Peyer's patch (tissue), 4 donors: ENCODE data around the gene AGAP3. TPM values are rescaled to one million over a fixed set of nuclear protein-coding genes. Genes with fewer than 3 reads are reported as not detected.

ENCODE experiments used
- DNase-seq, 3 donors: peaks; one replicate each; pipeline ENCODE4 v3.0.0-alpha.2; 2017 to 2019
- H3K27ac ChIP-seq, 4 donors: fragments of 200-600 bp; sonication (generic); one replicate each; pipeline ENCODE4 v1.5.1; 2016 to 2019
- H3K27me3 ChIP-seq, 2 donors: fragments of 200-600 bp; sonication (generic); one replicate each; pipeline ENCODE4 v1.5.1; 2019
- H3K36me3 ChIP-seq, 3 donors: fragments of 200-600 bp; sonication (generic); one replicate each; pipeline ENCODE4 v1.5.1; 2016 to 2019
- H3K4me1 ChIP-seq, 4 donors: fragments of 200-600 bp; sonication (generic); one replicate each; pipeline ENCODE4 v1.5.1; 2016 to 2019
- H3K4me3 ChIP-seq, 4 donors: fragments of 200-600 bp; sonication (generic); 1 replicate in 3 of 4; 2 replicates in 1 of 4; pipeline ENCODE4 v1.5.1; 2016 to 2019; ENCODE audit warnings: mild to moderate bottlenecking in 1 of 4
- H3K9me3 ChIP-seq, 4 donors: fragments of 200-600 bp; sonication (generic); one replicate each; pipeline ENCODE4 v1.5.1; 2016 to 2019; ENCODE audit warnings: mild to moderate bottlenecking in 1 of 4
- CTCF ChIP-seq, 6 experiments: fragments of 450-650 bp in 4 of 6; fragments of 200-600 bp in 2 of 6; sonication (generic) in 1 of 6; IDR thresholded peaks; one replicate each; pipeline ENCODE4 v1.5.1; 2017 to 2019; ENCODE audit warnings: antibody characterized with exemption in 6 of 6, mild to moderate bottlenecking in 3 of 6, moderate library complexity in 1 of 6
- POLR2A ChIP-seq, 2 donors: fragments of 450-650 bp; IDR thresholded peaks; one replicate each; pipeline ENCODE4 v1.5.1; 2017; ENCODE audit warnings: antibody characterized with exemption in 2 of 2, mild to moderate bottlenecking in 2 of 2, moderate library complexity in 2 of 2
- total RNA-seq, 4 donors: library from RNA; depleted of rRNA; stranded (reverse); fragments of >200 nt; gene quantifications; one replicate each; pipeline ENCODE4 v1.1.0, GENCODE V29; 2016

Gene AGAP3
- total RNA-seq, 4 donors from 2014 or later = 91.6 to 123 (median 101) TPM

- Histone ChIP-seq H3K4me3 (no peak overlapping the region), H3K9me3 (no peaks in the 10 kb centered on the region), H3K27ac (no peak overlapping the region), H3K36me3 (peaks cover 0 to 68% (median 0%) of the 10 kb centered on the region in 3 donors), H3K4me1 (peaks cover 0 to 23% (median 0%) of the 10 kb centered on the region in 4 donors), H3K27me3 (no peaks in the 10 kb centered on the region)
- no peak for DNase-seq
- TF ChIP-seq POLR2A (IDR thresholded peaks at IDR 0.05) (no peak), CTCF (IDR thresholded peaks at IDR 0.05) (no peak)
Measured at GRCh38 chr7:151122276-151122675, 36.0 kb downstream of the AGAP3 start.

GRCh38 chr7:151122796-151123157, 36.5 kb downstream of the AGAP3 start:
- no peak overlapping the region for H3K27ac ChIP-seq
- no peaks in the 10 kb centered on the region for H3K9me3 ChIP-seq
- no peak for DNase-seq
- H3K36me3 ChIP-seq = peaks cover 0 to 63% (median 0%) of the 10 kb centered on the region in 3 donors
- no peak for TF ChIP-seq CTCF (IDR thresholded peaks at IDR 0.05)
- no peak for TF ChIP-seq POLR2A (IDR thresholded peaks at IDR 0.05)
- no peaks in the 10 kb centered on the region for H3K27me3 ChIP-seq
- no peak overlapping the region for H3K4me3 ChIP-seq
- peaks cover 0 to 23% (median 0%) of the 10 kb centered on the region in 4 donors for H3K4me1 ChIP-seq

- H3K4me3 ChIP-seq = no peak overlapping the region
- TF ChIP-seq POLR2A (IDR thresholded peaks at IDR 0.05) = no peak
- no peak for TF ChIP-seq CTCF (IDR thresholded peaks at IDR 0.05)
- peaks cover 0 to 62% (median 0%) of the 10 kb centered on the region in 3 donors for H3K36me3 ChIP-seq
- no peaks in the 10 kb centered on the region for H3K27me3 ChIP-seq
- H3K4me1 ChIP-seq = peaks cover 0 to 23% (median 0%) of the 10 kb centered on the region in 4 donors
- no peak for DNase-seq
- H3K27ac ChIP-seq = no peak overlapping the region
- no peaks in the 10 kb centered on the region for H3K9me3 ChIP-seq
Measured at GRCh38 chr7:151123158-151123821, 37.0 kb downstream of the AGAP3 start.

GRCh38 chr7:151123822-151124464, 37.7 kb downstream of the AGAP3 start:
- peaks cover 0 to 23% (median 0%) of the 10 kb centered on the region in 4 donors for H3K4me1 ChIP-seq
- no peak overlapping the region for H3K27ac ChIP-seq
- TF ChIP-seq POLR2A (IDR thresholded peaks at IDR 0.05) (no peak), CTCF (IDR thresholded peaks at IDR 0.05) (peak; percentile 81 to 98 (median 97))
- no peak overlapping the region for H3K4me3 ChIP-seq
- no peaks in the 10 kb centered on the region for H3K27me3 ChIP-seq
- H3K9me3 ChIP-seq = no peaks in the 10 kb centered on the region
- peaks cover 0 to 62% (median 0%) of the 10 kb centered on the region in 3 donors for H3K36me3 ChIP-seq
- peak; percentile 67 to 90 (median 88) for DNase-seq

- no peaks in the 10 kb centered on the region for H3K9me3 ChIP-seq
- H3K4me1 ChIP-seq = peaks cover 0 to 27% (median 0%) of the 10 kb centered on the region in 4 donors
- no peak overlapping the region for H3K27ac ChIP-seq
- TF ChIP-seq CTCF (IDR thresholded peaks at IDR 0.05) = no peak
- no peak for TF ChIP-seq POLR2A (IDR thresholded peaks at IDR 0.05)
- DNase-seq = no peak
- peaks cover 0 to 62% (median 0%) of the 10 kb centered on the region in 3 donors for H3K36me3 ChIP-seq
- H3K27me3 ChIP-seq = no peaks in the 10 kb centered on the region
- no peak overlapping the region for H3K4me3 ChIP-seq
Measured at GRCh38 chr7:151124481-151124880, 38.2 kb downstream of the AGAP3 start.
